Measurements from ENCODE around the gene KNDC1.

DNA sequence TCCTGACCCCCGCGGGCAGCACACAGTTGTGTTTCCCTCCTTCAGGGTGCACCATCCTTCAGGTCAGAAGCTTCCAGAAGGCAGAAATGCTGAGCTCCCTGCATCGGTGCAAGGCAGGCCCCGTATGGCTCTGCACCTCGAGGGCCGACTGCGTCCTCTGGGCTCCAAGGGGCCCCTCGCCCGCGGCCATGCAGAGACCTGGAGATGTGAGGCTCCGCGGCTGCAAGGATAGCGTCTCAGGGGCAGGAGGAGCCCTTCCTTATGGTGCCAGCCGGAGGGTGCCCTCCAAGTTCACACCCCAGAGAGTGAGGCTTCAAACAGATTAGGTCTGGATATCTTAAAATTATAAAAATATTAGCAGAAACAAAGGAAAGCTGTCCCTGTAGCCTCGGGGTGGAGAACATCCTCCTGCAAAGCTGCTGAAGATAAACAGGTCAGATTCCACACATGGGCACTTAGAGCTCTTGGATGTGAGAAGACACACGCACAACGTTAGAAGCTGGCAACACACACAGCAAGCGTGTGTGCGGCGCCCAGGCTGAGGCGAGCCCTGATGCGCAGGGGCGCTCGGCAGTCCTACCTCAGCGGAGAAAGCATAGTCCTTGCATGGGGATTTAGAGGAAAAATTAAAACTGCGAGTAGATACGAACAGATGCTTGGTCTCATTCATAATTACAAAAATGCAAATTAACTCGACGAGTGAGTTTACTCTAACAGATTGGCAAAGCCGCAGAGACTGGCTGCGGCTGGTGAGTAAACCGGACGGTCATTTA is 20.4 kb downstream of the KNDC1 start:
- TF ChIP-seq POLR2A (IDR thresholded peaks at IDR 0.05) (no peak), EP300 (IDR thresholded peaks at IDR 0.05) (no peak)
- TF ChIP-seq, protein P1, sequence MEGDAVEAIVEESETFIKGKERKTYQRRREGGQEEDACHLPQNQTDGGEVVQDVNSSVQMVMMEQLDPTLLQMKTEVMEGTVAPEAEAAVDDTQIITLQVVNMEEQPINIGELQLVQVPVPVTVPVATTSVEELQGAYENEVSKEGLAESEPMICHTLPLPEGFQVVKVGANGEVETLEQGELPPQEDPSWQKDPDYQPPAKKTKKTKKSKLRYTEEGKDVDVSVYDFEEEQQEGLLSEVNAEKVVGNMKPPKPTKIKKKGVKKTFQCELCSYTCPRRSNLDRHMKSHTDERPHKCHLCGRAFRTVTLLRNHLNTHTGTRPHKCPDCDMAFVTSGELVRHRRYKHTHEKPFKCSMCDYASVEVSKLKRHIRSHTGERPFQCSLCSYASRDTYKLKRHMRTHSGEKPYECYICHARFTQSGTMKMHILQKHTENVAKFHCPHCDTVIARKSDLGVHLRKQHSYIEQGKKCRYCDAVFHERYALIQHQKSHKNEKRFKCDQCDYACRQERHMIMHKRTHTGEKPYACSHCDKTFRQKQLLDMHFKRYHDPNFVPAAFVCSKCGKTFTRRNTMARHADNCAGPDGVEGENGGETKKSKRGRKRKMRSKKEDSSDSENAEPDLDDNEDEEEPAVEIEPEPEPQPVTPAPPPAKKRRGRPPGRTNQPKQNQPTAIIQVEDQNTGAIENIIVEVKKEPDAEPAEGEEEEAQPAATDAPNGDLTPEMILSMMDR (IDR thresholded peaks at IDR 0.05): no peak
